HuH-7 (cell line): ENCODE measurements around the gene NECTIN2.
"Not testable (repeated sequence)": the region's sequence is repeated elsewhere in the genome, so short reads cannot be mapped to it uniquely, and the experiment has no call there.

Experiments
- DNase-seq: peaks from one replicate; pipeline ENCODE4 v3.0.0; 2011; ENCODE audit warnings: low spot score

NECTIN2 gene

GRCh38 chr19:44817725-44818465 is 28.2 kb upstream of the NECTIN2 start:
- no peak for DNase-seq

- DNase-seq = no peak
Measured at GRCh38 chr19:44818466-44819031, 27.5 kb upstream of the NECTIN2 start.

GRCh38 chr19:44819246-44819832 is 26.8 kb upstream of the NECTIN2 start:
- no peak for DNase-seq

GRCh38 chr19:44820648-44821609 is 25.2 kb upstream of the NECTIN2 start:
- DNase-seq = no peak

- no peak for DNase-seq
Measured at GRCh38 chr19:44822177-44822576, 23.9 kb upstream of the NECTIN2 start.

- DNase-seq = no peak
Measured at GRCh38 chr19:44822670-44823372, 23.3 kb upstream of the NECTIN2 start.

- no peak for DNase-seq
Measured at GRCh38 chr19:44823373-44823698, 22.8 kb upstream of the NECTIN2 start.

- DNase-seq = no peak
Measured at GRCh38 chr19:44824761-44825160, 21.3 kb upstream of the NECTIN2 start.

GRCh38 chr19:44832875-44833274 is 13.2 kb upstream of the NECTIN2 start:
- DNase-seq = not testable (repeated sequence)

GRCh38 chr19:44834399-44834798 is 11.7 kb upstream of the NECTIN2 start:
- not testable (repeated sequence) for DNase-seq

- no peak for DNase-seq
Measured at GRCh38 chr19:44839276-44839675, 6.8 kb upstream of the NECTIN2 start.

GRCh38 chr19:44840811-44841210 is 5.3 kb upstream of the NECTIN2 start:
- DNase-seq = no peak

GRCh38 chr19:44841231-44841630 is 4.9 kb upstream of the NECTIN2 start:
- no peak for DNase-seq

GRCh38 chr19:44845286-44845611 is 848 bp upstream of the NECTIN2 start:
- no peak for DNase-seq

- no peak for DNase-seq
Measured at GRCh38 chr19:44846455-44847143, 502 bp downstream of the NECTIN2 start.

GRCh38 chr19:44847144-44848035 is 1.3 kb downstream of the NECTIN2 start:
- DNase-seq = peak; percentile 50

- DNase-seq = no peak
Measured at GRCh38 chr19:44848036-44848811, 2.1 kb downstream of the NECTIN2 start.

GRCh38 chr19:44848812-44849447 is 2.8 kb downstream of the NECTIN2 start:
- DNase-seq = no peak

GRCh38 chr19:44850641-44851109 is 4.6 kb downstream of the NECTIN2 start:
- no peak for DNase-seq
